ENCODE data around the gene F10.

The F10 gene

DNA sequence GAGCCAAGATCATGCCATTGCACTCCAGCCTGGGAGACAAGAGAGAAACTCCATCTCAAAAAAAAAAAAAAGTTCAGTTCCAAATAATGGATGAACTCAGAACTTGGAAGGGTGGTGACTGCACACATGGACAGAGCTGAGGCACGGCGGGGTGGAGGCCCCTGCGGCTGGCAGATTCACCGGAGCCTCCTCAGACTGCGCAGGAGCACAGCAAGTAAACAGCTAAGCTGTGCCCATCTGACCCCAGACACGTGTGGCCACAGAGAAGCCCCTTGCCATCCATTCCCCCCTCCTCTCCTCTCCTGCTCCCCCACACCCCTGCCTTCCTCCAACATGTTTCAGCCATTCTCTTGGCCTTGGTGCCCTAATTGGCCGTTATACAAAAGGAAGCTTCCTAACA is 20.3 kb downstream of the F10 start:
- TF ChIP-seq, protein P1, sequence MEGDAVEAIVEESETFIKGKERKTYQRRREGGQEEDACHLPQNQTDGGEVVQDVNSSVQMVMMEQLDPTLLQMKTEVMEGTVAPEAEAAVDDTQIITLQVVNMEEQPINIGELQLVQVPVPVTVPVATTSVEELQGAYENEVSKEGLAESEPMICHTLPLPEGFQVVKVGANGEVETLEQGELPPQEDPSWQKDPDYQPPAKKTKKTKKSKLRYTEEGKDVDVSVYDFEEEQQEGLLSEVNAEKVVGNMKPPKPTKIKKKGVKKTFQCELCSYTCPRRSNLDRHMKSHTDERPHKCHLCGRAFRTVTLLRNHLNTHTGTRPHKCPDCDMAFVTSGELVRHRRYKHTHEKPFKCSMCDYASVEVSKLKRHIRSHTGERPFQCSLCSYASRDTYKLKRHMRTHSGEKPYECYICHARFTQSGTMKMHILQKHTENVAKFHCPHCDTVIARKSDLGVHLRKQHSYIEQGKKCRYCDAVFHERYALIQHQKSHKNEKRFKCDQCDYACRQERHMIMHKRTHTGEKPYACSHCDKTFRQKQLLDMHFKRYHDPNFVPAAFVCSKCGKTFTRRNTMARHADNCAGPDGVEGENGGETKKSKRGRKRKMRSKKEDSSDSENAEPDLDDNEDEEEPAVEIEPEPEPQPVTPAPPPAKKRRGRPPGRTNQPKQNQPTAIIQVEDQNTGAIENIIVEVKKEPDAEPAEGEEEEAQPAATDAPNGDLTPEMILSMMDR (IDR thresholded peaks at IDR 0.05; ENCODE audit: unreplicated experiment in 3 of 3): no peak

DNA sequence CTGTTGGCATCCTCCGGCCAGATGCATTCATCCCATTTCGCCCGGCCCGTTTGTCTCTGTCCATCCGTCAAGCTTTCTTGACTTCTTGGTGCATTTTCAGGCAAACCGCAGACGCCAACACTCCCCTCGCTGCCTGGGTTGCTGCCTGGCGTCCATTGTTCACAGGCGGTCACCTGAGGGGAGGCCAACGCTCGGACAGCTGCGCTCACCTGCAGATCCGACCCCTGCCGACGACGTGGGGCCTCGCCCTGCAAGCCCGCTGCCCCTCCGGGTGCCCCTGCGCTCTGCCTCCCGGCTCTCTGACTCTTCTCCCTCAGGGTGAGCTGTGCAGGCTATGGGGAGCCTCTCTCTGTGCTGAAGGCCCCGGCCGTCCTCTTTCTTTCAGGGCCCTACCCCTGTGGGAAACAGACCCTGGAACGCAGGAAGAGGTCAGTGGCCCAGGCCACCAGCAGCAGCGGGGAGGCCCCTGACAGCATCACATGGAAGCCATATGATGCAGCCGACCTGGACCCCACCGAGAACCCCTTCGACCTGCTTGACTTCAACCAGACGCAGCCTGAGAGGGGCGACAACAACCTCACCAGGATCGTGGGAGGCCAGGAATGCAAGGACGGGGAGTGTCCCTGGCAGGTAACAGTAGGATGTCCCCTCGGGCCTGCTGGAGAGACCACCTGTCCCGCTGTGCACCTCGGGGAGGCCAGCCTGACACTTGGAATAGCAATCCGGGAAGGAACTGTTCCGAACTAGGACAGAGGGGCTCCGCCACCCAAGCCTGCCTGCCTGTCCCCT is 21.1 kb downstream of the F10 start:
- Mint-ChIP-seq H3K27me3 (ENCODE audit: low read depth) (peaks cover 8% of the 10 kb centered on the region), H3K36me3 (ENCODE audit: low read depth) (no peaks in the 10 kb centered on the region), H3K4me3 (no peak overlapping the region), H3K27ac (no peak overlapping the region), H3K4me1 (no peaks in the 10 kb centered on the region), H3K9me3 (no peaks in the 10 kb centered on the region)
- TF ChIP-seq, protein P1 (IDR thresholded peaks at IDR 0.05; ENCODE audit: unreplicated experiment in 3 of 3): no peak

More for the DNA sequence above, 20.3 kb downstream of the F10 start:
- no peak overlapping the region for H3K27ac Mint-ChIP-seq
- no peaks in the 10 kb centered on the region for H3K4me1 Mint-ChIP-seq
- H3K9me3 Mint-ChIP-seq: no peaks in the 10 kb centered on the region
- H3K4me3 Mint-ChIP-seq: no peak overlapping the region
- peaks cover 8% of the 10 kb centered on the region for H3K27me3 Mint-ChIP-seq (ENCODE audit: low read depth)
- H3K36me3 Mint-ChIP-seq (ENCODE audit: low read depth): no peaks in the 10 kb centered on the region

DNA sequence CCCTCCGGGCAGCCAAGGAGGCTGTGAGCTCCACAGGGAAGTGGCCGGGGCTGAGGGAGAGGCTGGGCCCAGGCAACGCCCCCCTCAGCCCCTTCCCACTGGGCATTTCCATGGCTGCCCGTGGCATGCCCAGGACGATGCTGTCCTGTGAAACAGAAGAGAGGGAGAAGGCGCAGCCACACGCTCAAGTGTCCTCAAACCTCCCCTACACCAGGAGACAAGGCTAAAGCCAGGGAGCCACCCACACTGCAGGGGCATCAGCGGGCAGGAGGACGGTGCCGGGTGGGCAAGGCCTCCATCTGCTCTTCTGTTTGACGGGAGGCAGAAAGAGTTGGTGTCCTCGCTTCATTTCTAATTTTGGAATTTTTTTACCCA is 21.6 kb downstream of the F10 start:
- no peaks in the 10 kb centered on the region for H3K36me3 Mint-ChIP-seq (ENCODE audit: low read depth)
- peaks cover 3% of the 10 kb centered on the region for H3K27me3 Mint-ChIP-seq (ENCODE audit: low read depth)
- no peaks in the 10 kb centered on the region for H3K4me1 Mint-ChIP-seq
- TF ChIP-seq, protein P1 (IDR thresholded peaks at IDR 0.05; ENCODE audit: unreplicated experiment in 3 of 3): no peak
- no peak overlapping the region for H3K27ac Mint-ChIP-seq
- H3K9me3 Mint-ChIP-seq: no peaks in the 10 kb centered on the region
- no peak overlapping the region for H3K4me3 Mint-ChIP-seq

GRCh38 chr13:113145496-113145895 is 22.9 kb downstream of the F10 start:
- Mint-ChIP-seq H3K27me3 (ENCODE audit: low read depth) (no peaks in the 10 kb centered on the region), H3K36me3 (ENCODE audit: low read depth) (no peaks in the 10 kb centered on the region), H3K4me1 (no peaks in the 10 kb centered on the region), H3K27ac (no peak overlapping the region), H3K4me3 (no peak overlapping the region), H3K9me3 (no peaks in the 10 kb centered on the region)
- TF ChIP-seq, protein P1 (IDR thresholded peaks at IDR 0.05; ENCODE audit: unreplicated experiment in 3 of 3): no peak

GRCh38 chr13:113145911-113146598 is 23.5 kb downstream of the F10 start:
- TF ChIP-seq, protein P1 (IDR thresholded peaks at IDR 0.05; ENCODE audit: unreplicated experiment in 3 of 3): no peak
- Mint-ChIP-seq H3K4me3 (no peak overlapping the region), H3K27ac (no peak overlapping the region), H3K9me3 (no peaks in the 10 kb centered on the region), H3K27me3 (ENCODE audit: low read depth) (no peaks in the 10 kb centered on the region), H3K4me1 (peaks cover 4% of the 10 kb centered on the region), H3K36me3 (ENCODE audit: low read depth) (no peaks in the 10 kb centered on the region)
